Measurements from ENCODE around the gene PAEP. TPM values are rescaled to one million over a fixed set of nuclear protein-coding genes. Genes with fewer than 3 reads are reported as not detected.
"Not testable (repeated sequence)": the region's sequence is repeated elsewhere in the genome, so short reads cannot be mapped to it uniquely, and the experiment has no call there.

PAEP gene
- total RNA-seq, 6 experiments from 2014 or later = not detected

DNA sequence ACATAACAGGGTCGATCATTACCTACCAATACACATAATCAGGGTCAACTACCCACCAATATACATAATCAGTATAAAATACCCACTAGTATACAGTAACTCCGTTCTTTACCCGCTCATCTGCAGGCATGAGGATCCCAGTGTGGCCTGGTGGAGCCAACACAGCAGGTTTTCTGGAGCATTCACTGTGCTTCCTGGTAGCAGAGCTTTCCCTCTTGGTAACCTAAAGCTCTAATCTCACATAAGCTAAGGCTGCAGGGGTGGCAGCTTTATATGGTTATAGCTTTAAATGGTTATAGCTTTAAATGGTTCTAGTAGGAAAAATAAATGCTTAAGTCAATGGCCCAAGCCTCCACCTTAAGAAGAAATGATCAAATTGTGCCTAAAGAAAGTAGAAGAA, 28.4 kb upstream of the PAEP start:
- ATAC-seq = no peak
- intact Hi-C loops (cut with DNase I) = no loop called here
- TF ChIP-seq, protein P1, sequence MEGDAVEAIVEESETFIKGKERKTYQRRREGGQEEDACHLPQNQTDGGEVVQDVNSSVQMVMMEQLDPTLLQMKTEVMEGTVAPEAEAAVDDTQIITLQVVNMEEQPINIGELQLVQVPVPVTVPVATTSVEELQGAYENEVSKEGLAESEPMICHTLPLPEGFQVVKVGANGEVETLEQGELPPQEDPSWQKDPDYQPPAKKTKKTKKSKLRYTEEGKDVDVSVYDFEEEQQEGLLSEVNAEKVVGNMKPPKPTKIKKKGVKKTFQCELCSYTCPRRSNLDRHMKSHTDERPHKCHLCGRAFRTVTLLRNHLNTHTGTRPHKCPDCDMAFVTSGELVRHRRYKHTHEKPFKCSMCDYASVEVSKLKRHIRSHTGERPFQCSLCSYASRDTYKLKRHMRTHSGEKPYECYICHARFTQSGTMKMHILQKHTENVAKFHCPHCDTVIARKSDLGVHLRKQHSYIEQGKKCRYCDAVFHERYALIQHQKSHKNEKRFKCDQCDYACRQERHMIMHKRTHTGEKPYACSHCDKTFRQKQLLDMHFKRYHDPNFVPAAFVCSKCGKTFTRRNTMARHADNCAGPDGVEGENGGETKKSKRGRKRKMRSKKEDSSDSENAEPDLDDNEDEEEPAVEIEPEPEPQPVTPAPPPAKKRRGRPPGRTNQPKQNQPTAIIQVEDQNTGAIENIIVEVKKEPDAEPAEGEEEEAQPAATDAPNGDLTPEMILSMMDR (IDR thresholded peaks at IDR 0.05) = no peak
- no peak for TF ChIP-seq POLR2A (IDR thresholded peaks at IDR 0.05)
- Histone ChIP-seq H3K9me3 (no peaks in the 10 kb centered on the region), H3K27me3 (no peaks in the 10 kb centered on the region), H3K4me3 (no peak overlapping the region), H3K4me1 (no peaks in the 10 kb centered on the region), H3K36me3 (no peaks in the 10 kb centered on the region), H3K27ac (no peak overlapping the region)
- no peak for DNase-seq
- WGBS (ENCODE audit: insufficient coverage, low coverage, low lambda C conversion rate, missing lambda C conversion rate) = 92% methylated on average over 3 of the region's 3 CpGs

DNA sequence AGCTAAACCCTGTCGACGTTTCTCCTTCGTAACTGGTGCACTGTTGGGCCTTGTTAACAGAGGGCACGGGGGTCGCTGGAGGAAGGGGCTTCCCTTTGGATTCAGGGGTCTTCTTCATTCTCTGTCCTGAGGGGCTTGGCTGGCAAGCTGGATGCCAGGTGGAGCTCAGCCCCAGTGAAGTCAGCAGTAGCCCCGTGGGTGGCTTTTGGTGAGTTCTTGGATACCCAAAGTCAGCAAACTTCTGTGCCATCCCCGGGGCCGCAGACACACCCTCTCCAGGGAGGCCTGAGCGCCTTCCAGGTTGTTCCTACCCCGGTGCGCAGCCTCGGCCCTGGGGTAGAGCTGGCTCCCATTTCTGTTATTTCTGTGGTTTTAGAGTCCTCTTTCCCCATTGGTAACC, 27.9 kb upstream of the PAEP start:
- ATAC-seq (no peak), DNase-seq (no peak)
- Histone ChIP-seq H3K36me3 (no peaks in the 10 kb centered on the region), H3K27me3 (no peaks in the 10 kb centered on the region), H3K4me3 (no peak overlapping the region), H3K4me1 (no peaks in the 10 kb centered on the region), H3K9me3 (no peaks in the 10 kb centered on the region), H3K27ac (no peak overlapping the region)
- intact Hi-C loops (cut with DNase I) = no loop called here
- 78% methylated on average over 4 of the region's 12 CpGs for WGBS (ENCODE audit: insufficient coverage, low coverage, low lambda C conversion rate, missing lambda C conversion rate)
- TF ChIP-seq POLR2A (IDR thresholded peaks at IDR 0.05) = no peak
- TF ChIP-seq, protein P1 (IDR thresholded peaks at IDR 0.05) = no peak

DNA sequence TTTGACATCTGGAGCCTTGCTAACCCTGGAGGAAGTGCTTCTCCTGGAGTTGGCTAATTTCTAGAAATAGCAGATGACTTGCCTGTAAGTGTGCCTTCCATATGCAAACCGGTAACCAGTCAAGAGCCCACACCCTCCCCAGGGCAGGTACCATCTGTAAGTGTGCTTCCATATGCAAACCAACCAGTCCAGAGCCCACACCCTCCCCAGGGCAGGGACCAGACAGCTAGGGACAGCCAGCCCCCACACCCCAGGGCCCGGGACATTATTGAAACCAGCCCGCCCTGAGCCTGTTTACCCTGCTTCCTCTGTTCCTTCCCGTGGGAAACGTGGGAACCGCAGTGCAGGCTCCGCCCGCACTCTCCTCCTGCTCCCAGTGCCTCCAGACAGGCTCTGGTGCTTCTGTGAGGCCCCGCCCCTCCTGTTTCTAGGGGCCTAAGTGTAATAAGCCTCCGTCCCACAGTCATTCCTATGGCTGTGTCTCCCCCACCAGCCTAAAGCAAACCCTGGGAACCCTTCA, 27.3 kb upstream of the PAEP start:
- H3K27ac ChIP-seq; H3K4me3 ChIP-seq; intact Hi-C loops (cut with DNase I); H3K27me3 ChIP-seq; ATAC-seq; H3K9me3 ChIP-seq; H3K36me3 ChIP-seq; DNase-seq; H3K4me1 ChIP-seq: not testable (repeated sequence)
- 17% methylated on average over 1 of the region's 10 CpGs for WGBS (ENCODE audit: insufficient coverage, low coverage, low lambda C conversion rate, missing lambda C conversion rate)

DNA sequence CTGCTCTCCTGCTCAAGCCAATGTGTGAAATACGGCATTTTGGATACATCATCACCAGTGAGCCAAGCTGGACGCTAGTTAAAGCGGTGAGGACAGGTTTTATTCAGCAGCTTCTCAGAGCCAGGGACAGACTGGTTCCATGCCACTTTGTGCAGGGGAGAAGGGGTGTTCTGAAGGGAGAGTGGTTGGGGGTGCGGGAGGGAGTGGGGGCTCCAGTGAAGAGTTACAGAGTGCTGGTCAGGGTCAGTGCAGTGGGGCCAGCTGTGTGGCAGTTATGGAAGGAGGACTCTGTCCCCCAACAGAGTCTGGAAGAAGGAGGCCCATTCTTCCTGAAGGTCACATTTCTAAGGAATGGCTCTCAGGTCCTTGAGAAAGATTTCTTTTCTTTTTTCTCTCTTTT, 26.7 kb upstream of the PAEP start:
- intact Hi-C loops (cut with DNase I); H3K4me3 ChIP-seq; H3K36me3 ChIP-seq; H3K9me3 ChIP-seq; H3K4me1 ChIP-seq; H3K27me3 ChIP-seq; ATAC-seq; H3K27ac ChIP-seq: not testable (repeated sequence)
- WGBS (ENCODE audit: insufficient coverage, low coverage, low lambda C conversion rate, missing lambda C conversion rate) = no CpG with 5 or more reads among the region's 4 CpGs
- peak in 1 of 3 donors; percentile 10 for DNase-seq

DNA sequence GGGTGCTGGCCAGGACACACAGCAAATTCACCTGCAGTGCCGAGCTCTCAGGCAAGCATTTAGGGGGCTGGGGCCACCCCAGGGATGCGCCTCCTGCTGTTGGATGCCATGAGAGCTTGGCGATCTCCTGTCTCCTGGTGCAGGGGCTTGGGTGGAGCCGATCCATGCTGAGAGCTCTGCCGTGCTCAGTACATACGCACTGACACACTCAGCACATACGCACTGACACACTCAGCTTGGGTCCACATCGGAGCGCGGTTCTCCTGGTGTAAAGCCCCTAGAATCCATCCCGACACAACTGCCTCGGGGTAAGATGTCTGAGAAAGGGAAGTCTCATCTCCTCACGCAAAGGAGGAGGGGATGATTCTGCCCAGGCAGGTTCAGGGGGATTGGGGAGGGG, 25.9 kb upstream of the PAEP start:
- H3K4me3 ChIP-seq; H3K9me3 ChIP-seq; ATAC-seq; H3K36me3 ChIP-seq; intact Hi-C loops (cut with DNase I); H3K27me3 ChIP-seq; H3K27ac ChIP-seq; H3K4me1 ChIP-seq: not testable (repeated sequence)
- peak in 1 of 3 donors; percentile 6 for DNase-seq
- WGBS (ENCODE audit: insufficient coverage, low coverage, low lambda C conversion rate, missing lambda C conversion rate) = no CpG with 5 or more reads among the region's 13 CpGs

DNA sequence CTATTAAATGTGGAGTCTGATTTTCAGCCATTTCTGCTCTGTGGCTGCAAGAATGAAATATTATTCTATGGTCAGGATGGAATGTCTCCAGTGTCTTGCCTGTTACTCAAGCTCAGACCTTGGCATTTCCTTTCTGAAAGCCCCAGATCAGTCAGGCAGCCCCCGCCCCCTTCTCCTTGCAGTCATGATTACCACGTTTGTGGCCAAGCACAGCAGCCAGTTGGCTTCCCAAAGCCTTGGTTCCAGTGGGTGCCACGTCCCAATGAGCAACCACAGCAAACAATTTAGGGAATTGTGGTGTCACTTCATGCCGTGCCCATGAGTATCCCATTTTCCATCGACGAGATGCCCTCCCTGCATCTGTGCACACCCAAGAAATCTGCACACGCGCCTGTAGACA, 25.3 kb upstream of the PAEP start:
- Histone ChIP-seq H3K27me3 (no peaks in the 10 kb centered on the region), H3K9me3 (no peaks in the 10 kb centered on the region), H3K36me3 (no peaks in the 10 kb centered on the region), H3K4me3 (no peak overlapping the region), H3K4me1 (no peaks in the 10 kb centered on the region), H3K27ac (no peak overlapping the region)
- 30% methylated on average over 6 of the region's 8 CpGs for WGBS (ENCODE audit: insufficient coverage, low coverage, low lambda C conversion rate, missing lambda C conversion rate)
- peak in 1 of 3 donors; percentile 18 for DNase-seq
- no peak for ATAC-seq
- TF ChIP-seq, protein P1 (IDR thresholded peaks at IDR 0.05) = no peak
- TF ChIP-seq POLR2A (IDR thresholded peaks at IDR 0.05) = no peak
- intact Hi-C loops (cut with DNase I) = no loop called here

DNA sequence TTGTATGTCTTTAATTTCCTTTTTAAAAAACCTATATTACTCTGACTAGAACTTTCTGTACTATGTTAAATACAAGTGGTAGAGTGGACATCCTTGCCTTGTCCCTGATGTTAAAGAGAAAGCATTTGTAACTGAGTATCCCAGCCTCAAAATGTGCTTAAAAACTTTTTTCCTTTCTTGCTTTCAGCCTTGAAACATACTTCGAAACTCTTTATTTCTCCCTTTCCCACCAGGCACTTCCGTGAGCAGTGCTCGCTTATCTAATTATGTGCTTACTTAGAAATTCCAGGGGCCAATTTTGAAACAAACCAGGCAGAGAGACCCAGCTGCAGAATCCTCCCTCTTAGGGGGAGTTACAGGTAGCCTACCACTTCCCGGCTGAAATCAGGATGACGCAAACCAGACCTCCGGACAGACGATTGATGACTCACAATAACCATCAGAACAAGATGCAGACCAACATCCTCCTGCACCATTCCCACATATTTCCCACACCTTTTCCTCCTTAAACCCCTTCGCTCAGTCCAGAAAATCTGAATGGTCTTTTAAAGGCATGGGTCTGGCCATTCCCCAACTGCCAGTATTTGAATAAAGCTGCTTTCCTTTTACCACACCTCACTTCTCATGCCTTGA, 18.2 kb upstream of the PAEP start:
- intact Hi-C loops (cut with DNase I); H3K9me3 ChIP-seq; H3K4me1 ChIP-seq; H3K27ac ChIP-seq; H3K4me3 ChIP-seq; H3K27me3 ChIP-seq; H3K36me3 ChIP-seq; ATAC-seq: not testable (repeated sequence)
- 51% methylated on average over 8 of the region's 8 CpGs for WGBS (ENCODE audit: insufficient coverage, low coverage, low lambda C conversion rate, missing lambda C conversion rate)
- peak in 1 of 3 donors; percentile 7 for DNase-seq

All from right lobe of liver (tissue), 6 donors.